ENCODE measurements around the gene HLA-DMB.

GRCh38 chr6:32935551-32936238, 5.1 kb downstream of the HLA-DMB start:
- TF ChIP-seq CTCF (conservative IDR thresholded peaks at IDR 0.05; ENCODE audit: low read depth, low read length) (no peak), EZH2 (IDR thresholded peaks at IDR 0.05; ENCODE audit: borderline replicate concordance, low read depth, low read length, poor library complexity, severe bottlenecking) (no peak)
